HepG2 (cell line): ENCODE results near the gene GPHN. TPM values are rescaled to one million over a fixed set of nuclear protein-coding genes. Genes with fewer than 3 reads are reported as not detected.

Source experiments
- ATAC-seq: fragments of 200-7000 bp; cut with Tn5 transposase; 3 replicates; pipeline ENCODE4 v1.9.1; 2020; ENCODE audit warnings: mild to moderate bottlenecking, moderate library complexity
- BruUV-seq: library from RNA; stranded (reverse); fragments of 400-500 nt; replicated peaks from 2 replicates; lab custom pipeline; 2021; lab: Mats Ljungman, UMichigan
- CTCF ChIA-PET: fragments of 300-600 bp; formaldehyde crosslinking; extraction: SDS; loops from one replicate; lab custom pipeline; 2021; ENCODE audit warnings: low total read pairs, inconsistent platforms, low intra/inter-chr PET ratio; lab: Yijun Ruan, JAX
- POLR2A ChIA-PET: fragments of 350-600 bp; sonication (Branson Sonifier 250); formaldehyde crosslinking; loops from one replicate; lab custom pipeline; 2020; ENCODE audit warnings: antibody characterized with exemption, inconsistent platforms; lab: Yijun Ruan, JAX
- DNase-seq: peaks from one replicate; pipeline ENCODE4 v3.0.0-alpha.2; 2015; ENCODE audit warnings: low spot score
- FAIRE-seq: peaks from 3 replicates; lab custom pipeline; 2011; peaks lifted over from hg19 to GRCh38; lab: Jason Lieb, UNC
- H2AFZ ChIP-seq: one replicate; pipeline ENCODE4 v1.6.1; 2011; ENCODE audit warnings: low read length, inconsistent platforms
- H3K27ac ChIP-seq: fragments of 300-600 bp; 3 replicates; pipeline ENCODE4 v1.8.0; 2011; ENCODE audit warnings: mixed run types, mild to moderate bottlenecking, mixed read lengths, low read length, inconsistent platforms; ENCODE audit not compliant: insufficient read depth; ENCODE audit errors: extremely low read length
- H3K27me3 ChIP-seq, 2 experiments: fragments of 200-600 bp in 1 of 2; 2 replicates in 1 of 2; 3 replicates in 1 of 2; pipeline versions ENCODE4 v1.6.0 to v1.8.0; 2011; ENCODE audit warnings: low read length in 2 of 2, mild to moderate bottlenecking in 2 of 2, moderate library complexity in 2 of 2, inconsistent platforms in 1 of 2; ENCODE audit not compliant: insufficient read depth in 2 of 2, control insufficient read depth in 1 of 2
- H3K36me3 ChIP-seq, 2 experiments: fragments of 200-600 bp in 1 of 2; replicated peaks in 1 of 2; 2 replicates in 1 of 2; 3 replicates in 1 of 2; pipeline versions ENCODE4 v1.5.1 to v1.8.0; 2011; ENCODE audit warnings: low read length in 2 of 2, inconsistent platforms in 1 of 2; ENCODE audit not compliant: insufficient read depth in 2 of 2, control insufficient read depth in 1 of 2
- H3K4me1 ChIP-seq: 2 replicates; pipeline ENCODE4 v1.5.1; 2012; ENCODE audit warnings: low read length, inconsistent platforms; ENCODE audit not compliant: insufficient read depth
- H3K4me2 ChIP-seq: 2 replicates; pipeline ENCODE4 v1.6.0; 2011; ENCODE audit warnings: low read depth, low read length, inconsistent platforms
- H3K4me3 ChIP-seq, 3 experiments: fragments of 200-600 bp in 1 of 3; sonication (generic), shearing (Covaris generic) in 1 of 3; replicated peaks in 1 of 3; 2 replicates each; pipeline ENCODE4 v1.5.1; 2011 to 2016; ENCODE audit warnings: low read length in 3 of 3, inconsistent platforms in 2 of 3, low read depth in 2 of 3, mild to moderate bottlenecking in 2 of 3, control low read depth in 1 of 3, mixed read lengths in 1 of 3; ENCODE audit not compliant: insufficient read depth in 1 of 3
- H3K79me2 ChIP-seq: one replicate; pipeline ENCODE4 v1.6.1; 2011; ENCODE audit warnings: low read length, inconsistent platforms; ENCODE audit not compliant: insufficient read depth
- H3K9ac ChIP-seq: 2 replicates; pipeline ENCODE4 v1.6.0; 2011; ENCODE audit warnings: mild to moderate bottlenecking, low read depth, low read length, inconsistent platforms; ENCODE audit not compliant: insufficient read depth
- H3K9me3 ChIP-seq: 2 replicates; pipeline ENCODE4 v1.5.1; 2012; ENCODE audit warnings: mild to moderate bottlenecking, low read length
- H4K20me1 ChIP-seq: 2 replicates; pipeline ENCODE4 v1.6.0; 2011; ENCODE audit warnings: inconsistent platforms, mild to moderate bottlenecking, low read length, moderate library complexity; ENCODE audit not compliant: insufficient read depth
- KDM3A ChIP-seq: IDR thresholded peaks from 2 replicates; pipeline ENCODE4 v1.6.1; 2018; ENCODE audit warnings: low read depth, missing compliant biosample characterization
- SMAD1 ChIP-seq: sonication (generic); formaldehyde crosslinking; IDR thresholded peaks from 2 replicates; pipeline ENCODE4 v1.4.0; 2020; ENCODE audit warnings: missing genetic modification reagents, low read depth, mild to moderate bottlenecking, borderline replicate concordance
- SNAPC2 ChIP-seq: sonication (generic); formaldehyde crosslinking; IDR thresholded peaks from 2 replicates; pipeline ENCODE4 v1.8.1; 2022; ENCODE audit warnings: mild to moderate bottlenecking, missing genetic modification reagents
- ZIK1 ChIP-seq: sonication (generic); formaldehyde crosslinking; IDR thresholded peaks from 2 replicates; pipeline ENCODE4 v1.5.0; 2020; ENCODE audit warnings: mild to moderate bottlenecking, low read depth, missing genetic modification reagents, borderline replicate concordance
- ZNF124 ChIP-seq: sonication (generic); formaldehyde crosslinking; IDR thresholded peaks from 2 replicates; pipeline ENCODE4 v1.4.0; 2020; ENCODE audit warnings: missing genetic modification reagents
- ZNF251 ChIP-seq: sonication (generic); formaldehyde crosslinking; IDR thresholded peaks from 2 replicates; pipeline ENCODE4 v1.9.0; 2021; ENCODE audit warnings: mild to moderate bottlenecking, missing genetic modification reagents
- ZNF552 ChIP-seq: sonication (generic); formaldehyde crosslinking; IDR thresholded peaks from 2 replicates; pipeline ENCODE4 v1.9.0; 2022; ENCODE audit warnings: missing genetic modification reagents, mild to moderate bottlenecking, borderline replicate concordance
- ZNF567 ChIP-seq: sonication (generic); formaldehyde crosslinking; IDR thresholded peaks from 2 replicates; pipeline ENCODE4 v1.8.1; 2023; ENCODE audit warnings: mild to moderate bottlenecking, missing genetic modification reagents, borderline replicate concordance
- ZNF616 ChIP-seq: sonication (generic); formaldehyde crosslinking; IDR thresholded peaks from 2 replicates; pipeline ENCODE4 v1.5.0; 2020; ENCODE audit warnings: low read depth, mild to moderate bottlenecking, missing genetic modification reagents
- ZNF883 ChIP-seq: sonication (generic); formaldehyde crosslinking; IDR thresholded peaks from 2 replicates; pipeline ENCODE4 v1.5.1; 2020; ENCODE audit warnings: mild to moderate bottlenecking, missing genetic modification reagents; ENCODE audit errors: not compliant biosample characterization
- WGBS: methylation state at CpG from one replicate; pipeline ENCODE4 v1.1.6; 2017; ENCODE audit warnings: low lambda C conversion rate; 5-methylcytosine and 5-hydroxymethylcytosine counted together
- in situ Hi-C: cut with HindIII; loops from 2 replicates; pipeline ENCODE4 v1.10.0; 2017; ENCODE audit warnings: low pct_unique_long_range_greater_than_20kb; ENCODE audit not compliant: extremely low pct_ligation_motif_present
- intact Hi-C: fragments of 100-400 bp; cut with micrococcal nuclease; formaldehyde crosslinking; loops from one replicate; pipeline ENCODE4 v1.10.0; 2022; ENCODE audit not compliant: unreplicated experiment
- polyA plus RNA-seq, 8 experiments: library from polyadenylated mRNA; depleted of rRNA in 3 of 8; stranded (reverse) in 7 of 8; unstranded in 1 of 8; fragments of >200 nt; fragmentation: Illumina TruSeq in 4 of 8; extraction: Trizol in 4 of 8; gene quantifications; 2 replicates each; pipeline versions ENCODE4 v1.2.1 to v1.2.3, GENCODE V29; 2011 to 2016; ENCODE audit warnings: low read depth in 4 of 8, missing spikeins in 1 of 8, mixed read lengths in 1 of 8; ENCODE audit not compliant: insufficient read depth in 1 of 8
- total RNA-seq, 5 experiments: library from RNA; depleted of rRNA; stranded (reverse); fragments of >200 nt; fragmentation: Illumina TruSeq; extraction: Trizol; gene quantifications; 2 replicates each; pipeline ENCODE4 v1.2.3, GENCODE V29; 2016; ENCODE audit warnings: low read depth in 1 of 5
- TF ChIP-seq, protein P1 (sequence below), 2 experiments: sonication (generic) in 1 of 2; formaldehyde crosslinking in 1 of 2; IDR thresholded peaks; 2 replicates each; pipeline versions ENCODE4 v1.4.0 to v1.6.1; 2018 to 2020; ENCODE audit warnings: missing genetic modification reagents in 2 of 2, borderline replicate concordance in 1 of 2, low read depth in 1 of 2, mild to moderate bottlenecking in 1 of 2, missing biosample characterization in 1 of 2

Gene GPHN
- total and polyA plus RNA-seq, 2 of the 13 experiments (the other 11 are each of a cell fraction or from before 2014, with no cell fraction given), result 12.7 to 19.2 TPM

DNA sequence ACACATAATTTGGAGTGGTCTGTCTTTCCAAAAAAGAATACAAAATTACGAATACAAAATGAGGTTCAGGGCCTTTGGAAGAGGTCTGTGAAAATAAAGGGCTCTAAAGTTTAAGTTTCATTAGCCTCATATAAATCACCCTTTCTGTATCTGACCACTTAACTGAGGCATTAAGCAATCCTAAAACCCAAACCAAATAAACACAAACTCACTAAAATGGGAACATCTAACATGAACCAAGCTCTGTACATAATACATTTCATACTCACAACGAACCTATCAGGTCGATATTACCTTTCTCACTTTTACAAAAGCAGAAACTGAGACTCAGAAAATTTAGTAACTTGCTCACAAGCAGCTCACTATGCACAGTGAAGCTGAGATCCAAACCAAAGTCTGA lies 22.9 kb upstream of the GPHN start:
- no TSS peak for BruUV-seq
- Histone ChIP-seq H3K9ac (no peak overlapping the region), H3K36me3 (no peaks in the 10 kb centered on the region), H4K20me1 (no peaks in the 10 kb centered on the region), H3K79me2 (no peaks in the 10 kb centered on the region), H3K27ac (no peak overlapping the region), H3K27me3 (no peaks in the 10 kb centered on the region), H3K4me3 (no peak overlapping the region), H3K9me3 (no peaks in the 10 kb centered on the region), H3K4me1 (peaks cover 6% of the 10 kb centered on the region), H3K4me2 (no peak overlapping the region), H2AFZ (no peak overlapping the region)
- intact Hi-C loops, result no loop called here
- no peak for ATAC-seq
- 40% methylated on average over 3 of the region's 3 CpGs for WGBS
- ChIA-PET POLR2A (no interaction called here), CTCF (no interaction called here)
- DNase-seq, result no peak
- FAIRE-seq, result no peak
- TF ChIP-seq ZNF552 (CRISPR knock-in tag) (no peak), ZNF883 (no peak), SMAD1 (CRISPR knock-in tag) (no peak), SNAPC2 (CRISPR knock-in tag) (no peak), ZNF251 (CRISPR knock-in tag) (no peak), ZNF124 (CRISPR knock-in tag) (no peak), ZIK1 (no peak), KDM3A (CRISPR knock-in tag) (no peak), ZNF567 (CRISPR knock-in tag) (no peak), ZNF616 (CRISPR knock-in tag) (no peak)
- TF ChIP-seq, protein P1, sequence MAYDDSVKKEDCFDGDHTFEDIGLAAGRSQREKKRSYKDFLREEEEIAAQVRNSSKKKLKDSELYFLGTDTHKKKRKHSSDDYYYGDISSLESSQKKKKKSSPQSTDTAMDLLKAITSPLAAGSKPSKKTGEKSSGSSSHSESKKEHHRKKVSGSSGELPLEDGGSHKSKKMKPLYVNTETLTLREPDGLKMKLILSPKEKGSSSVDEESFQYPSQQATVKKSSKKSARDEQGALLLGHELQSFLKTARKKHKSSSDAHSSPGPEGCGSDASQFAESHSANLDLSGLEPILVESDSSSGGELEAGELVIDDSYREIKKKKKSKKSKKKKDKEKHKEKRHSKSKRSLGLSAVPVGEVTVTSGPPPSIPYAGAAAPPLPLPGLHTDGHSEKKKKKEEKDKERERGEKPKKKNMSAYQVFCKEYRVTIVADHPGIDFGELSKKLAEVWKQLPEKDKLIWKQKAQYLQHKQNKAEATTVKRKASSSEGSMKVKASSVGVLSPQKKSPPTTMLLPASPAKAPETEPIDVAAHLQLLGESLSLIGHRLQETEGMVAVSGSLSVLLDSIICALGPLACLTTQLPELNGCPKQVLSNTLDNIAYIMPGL (CRISPR knock-in tag; IDR thresholded peaks at IDR 0.05; ENCODE audit: borderline replicate concordance in 1 of 2, low read depth in 1 of 2), result no peak
- in situ Hi-C loops, result no loop called here
